ENCODE measurements around the gene TAGLN3.
A peak's percentile ranks its signal among the peaks of the same experiment; 100 is the strongest.

Gene TAGLN3

DNA sequence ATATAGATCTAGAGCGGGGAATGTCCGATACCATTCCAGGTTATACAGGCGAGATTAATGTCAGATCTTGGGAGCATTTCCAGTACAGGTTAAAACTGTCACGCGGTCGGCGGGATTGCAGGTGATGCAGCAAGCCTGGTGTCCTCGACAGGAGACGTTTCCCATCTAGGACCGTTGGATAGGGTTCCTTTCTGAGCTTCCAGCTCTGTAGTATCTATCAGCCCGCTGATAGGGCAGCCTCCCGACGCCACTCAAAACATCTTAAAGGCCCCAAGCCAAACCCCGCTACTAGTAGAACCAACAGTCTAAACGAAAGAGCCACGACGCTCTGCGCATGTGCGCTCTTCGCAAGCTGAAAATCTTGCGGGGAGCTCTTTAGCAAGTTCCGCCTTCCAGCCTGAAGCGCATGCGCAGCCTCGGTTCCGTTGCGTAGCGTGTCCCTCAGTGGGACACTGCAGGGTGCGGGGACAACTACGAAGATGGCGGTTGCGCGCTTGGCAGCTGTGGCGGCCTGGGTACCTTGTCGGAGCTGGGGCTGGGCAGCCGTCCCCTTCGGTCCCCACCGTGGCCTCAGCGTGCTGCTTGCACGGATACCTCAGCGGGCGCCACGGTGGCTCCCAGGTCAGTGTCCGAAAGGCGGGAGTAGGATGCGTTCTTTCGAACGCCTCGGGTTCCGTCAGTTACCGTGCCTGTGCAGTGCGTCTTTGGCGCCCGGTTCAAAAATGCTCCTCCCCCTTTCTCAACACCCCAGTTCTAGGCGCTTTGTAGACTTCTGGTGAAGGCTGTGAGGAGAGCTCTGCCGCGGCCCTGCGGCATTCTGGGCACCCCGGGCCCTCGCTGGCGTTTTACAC is 19.9 kb upstream of the TAGLN3 start, which contains the start of gene ABHD10:
Gene ABHD10 (plus strand): TSS at position 444 of the 851 bp plus-strand sequence. CDS start 36 bp downstream, at position 480.
- peak; percentile 98 for DNase-seq

- DNase-seq = peak; percentile 27
These were observed 19.2 kb upstream of the TAGLN3 start for GRCh38 chr3:111979434-111980038.

GRCh38 chr3:111980716-111981456 is 17.8 kb upstream of the TAGLN3 start:
- peak; percentile 59 for DNase-seq

DNA sequence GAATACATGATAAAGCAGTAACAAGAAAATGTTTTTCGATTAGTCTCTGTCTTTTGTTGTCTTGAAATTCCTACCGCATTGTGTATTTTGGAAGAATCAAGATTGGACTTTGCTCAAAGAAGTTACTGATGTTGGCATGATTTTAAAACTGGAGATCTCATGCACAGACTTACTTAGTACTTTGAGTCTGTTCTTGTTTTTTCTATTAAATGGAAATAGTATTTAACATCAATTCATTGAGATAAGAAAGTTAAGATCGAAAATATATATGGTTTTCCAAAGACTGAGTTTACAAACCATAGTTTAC is 17.3 kb upstream of the TAGLN3 start:
- no peak for DNase-seq

DNA sequence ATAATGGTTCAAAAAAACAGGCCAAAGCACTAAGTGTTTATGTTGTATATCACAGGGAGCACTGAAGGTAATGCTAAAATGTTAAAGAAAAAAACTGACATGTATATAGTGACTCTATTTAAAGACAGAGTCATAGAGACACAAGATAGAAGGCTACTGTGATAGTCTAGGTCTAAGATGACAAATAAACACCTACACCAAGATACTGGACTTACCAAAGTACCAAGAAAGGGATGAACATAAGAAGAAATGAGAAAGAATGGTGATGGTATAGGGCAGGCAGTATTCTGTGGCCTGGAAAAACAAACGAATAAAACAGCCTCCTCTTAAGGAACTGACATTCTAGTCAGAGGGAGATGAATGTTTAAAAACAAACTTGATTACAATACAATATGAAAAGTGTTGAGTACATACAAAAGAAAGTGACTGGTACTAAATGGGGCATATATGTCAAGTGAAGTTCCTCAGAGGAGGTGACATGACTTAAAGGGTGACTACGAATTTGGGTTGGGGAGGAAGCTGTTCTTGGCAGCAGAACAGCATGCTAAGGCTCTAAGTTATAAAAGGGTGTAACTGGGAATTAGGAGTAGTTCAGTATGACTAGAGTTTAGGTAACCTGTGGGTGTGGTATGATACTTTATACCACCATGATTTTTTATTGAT is 14.0 kb upstream of the TAGLN3 start:
- no peak for DNase-seq

GRCh38 chr3:111986800-111987199 is 11.9 kb upstream of the TAGLN3 start:
- no peak for DNase-seq

- no peak for DNase-seq
These were observed 9.6 kb upstream of the TAGLN3 start for GRCh38 chr3:111989061-111989678.

GRCh38 chr3:111993038-111993437 is 5.7 kb upstream of the TAGLN3 start:
- no peak for DNase-seq

DNA sequence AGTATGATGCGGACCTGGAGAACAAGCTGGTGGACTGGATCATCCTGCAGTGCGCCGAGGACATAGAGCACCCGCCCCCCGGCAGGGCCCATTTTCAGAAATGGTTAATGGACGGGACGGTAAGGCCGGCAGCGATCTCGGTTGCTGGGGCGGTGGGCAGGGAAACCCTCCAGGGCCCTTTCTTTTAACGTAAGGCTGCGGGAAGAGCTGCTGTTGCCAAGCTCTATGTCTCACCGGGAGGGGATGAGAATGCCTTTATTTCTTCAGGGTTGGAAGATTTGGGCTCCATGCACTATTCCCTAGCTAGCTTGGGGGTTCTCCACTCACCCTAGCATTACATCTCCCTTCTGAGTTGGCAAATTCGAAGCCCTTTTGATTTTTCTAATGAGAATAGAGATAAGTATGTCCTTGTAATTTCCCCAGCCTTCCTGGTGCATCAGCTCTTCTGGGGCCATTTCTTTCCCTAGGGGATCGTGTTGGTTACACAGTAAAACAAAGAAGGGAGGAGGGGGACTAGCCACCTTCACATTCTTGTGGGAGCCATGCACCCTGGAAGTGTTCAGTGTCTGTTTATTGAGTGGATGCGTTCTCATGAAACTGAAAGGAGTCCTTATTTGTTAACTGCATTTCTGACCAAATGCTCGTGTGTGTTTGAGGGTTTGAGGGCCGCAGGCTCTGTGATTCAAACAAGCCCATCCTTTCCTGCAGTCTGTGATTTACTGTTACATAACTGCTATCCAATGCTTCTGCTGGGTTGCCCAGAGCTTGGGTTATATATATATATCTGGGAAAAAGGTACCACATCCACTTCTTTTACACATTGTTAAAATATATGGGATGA is 982 bp downstream of the TAGLN3 start:
- DNase-seq = no peak

GRCh38 chr3:112000367-112000771 is 1.6 kb downstream of the TAGLN3 start:
- DNase-seq = no peak

DNA sequence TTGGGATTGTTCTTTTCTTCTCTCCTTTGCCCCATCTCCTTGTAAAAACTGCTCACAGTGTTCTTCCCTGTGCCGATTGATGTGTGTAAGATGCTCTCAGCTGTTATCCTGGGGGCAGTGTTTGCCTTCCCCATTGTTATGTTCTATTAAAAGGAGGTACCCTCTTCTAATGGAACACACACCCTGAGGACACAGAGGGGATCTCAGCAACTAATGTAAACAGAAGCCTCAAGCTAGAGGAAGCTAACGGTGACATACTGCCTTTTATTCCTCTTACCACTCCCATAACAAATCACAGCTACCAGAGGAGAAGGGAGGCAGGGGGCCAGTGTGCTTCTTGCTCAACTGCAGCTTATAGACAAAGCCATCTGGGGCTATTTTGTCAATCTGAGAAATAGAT is 2.2 kb downstream of the TAGLN3 start:
- DNase-seq = no peak

- no peak for DNase-seq
These were observed 2.8 kb downstream of the TAGLN3 start for GRCh38 chr3:112001526-112001925.

GRCh38 chr3:112002096-112002971 is 3.6 kb downstream of the TAGLN3 start:
- peak; percentile 68 for DNase-seq

- DNase-seq = no peak
These were observed 4.8 kb downstream of the TAGLN3 start for GRCh38 chr3:112003321-112004080.

- DNase-seq = no peak
These were observed 5.5 kb downstream of the TAGLN3 start for GRCh38 chr3:112004187-112004586.

DNA sequence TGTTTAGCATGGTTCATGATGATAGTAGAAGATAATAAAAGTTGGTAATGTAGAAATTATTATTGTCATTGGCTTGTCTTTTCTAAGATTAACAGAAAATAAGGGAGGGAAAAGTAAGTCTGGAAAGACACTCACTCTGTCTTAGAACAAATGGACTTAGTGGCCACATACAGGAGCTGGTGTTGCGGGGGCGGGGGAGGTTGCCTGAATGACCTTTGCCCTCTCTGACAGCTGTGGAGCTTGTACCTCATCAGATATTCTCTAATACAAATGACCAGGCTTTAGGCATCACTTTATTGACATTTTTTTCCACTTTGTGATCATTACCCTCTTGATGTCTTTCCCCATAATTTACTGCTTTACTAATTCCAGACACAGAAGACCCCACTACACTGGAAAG is 5.9 kb downstream of the TAGLN3 start:
- DNase-seq = no peak

DNA sequence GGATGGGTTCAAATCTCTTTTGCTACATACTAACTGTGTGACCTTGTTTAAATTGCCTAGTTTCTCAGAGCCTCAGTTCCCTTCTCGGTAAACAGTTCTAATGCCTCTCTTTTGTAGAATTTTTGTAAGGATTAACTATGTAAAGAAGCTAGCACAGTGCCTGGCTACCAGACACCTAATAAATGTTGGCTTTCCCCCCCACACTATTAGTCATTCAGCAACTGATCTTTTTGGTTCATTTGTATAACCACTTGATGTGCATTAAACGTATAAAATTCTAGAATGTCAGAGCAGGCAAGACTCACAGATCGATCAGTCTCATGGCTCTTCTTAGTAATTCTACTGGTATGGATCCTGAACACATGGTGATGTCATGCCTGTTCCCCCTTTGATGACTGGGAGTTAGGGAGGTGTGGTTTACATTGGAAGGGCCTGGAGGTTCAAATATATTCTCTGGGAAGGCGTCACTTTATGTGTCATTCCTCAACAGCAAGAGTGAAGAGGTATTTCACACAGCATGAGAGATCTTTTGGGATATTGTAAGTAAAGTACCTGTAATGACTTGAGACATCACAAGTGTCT is 6.5 kb downstream of the TAGLN3 start:
- DNase-seq = no peak

- no peak for DNase-seq
These were observed 8.9 kb downstream of the TAGLN3 start for GRCh38 chr3:112007633-112008032.

DNA sequence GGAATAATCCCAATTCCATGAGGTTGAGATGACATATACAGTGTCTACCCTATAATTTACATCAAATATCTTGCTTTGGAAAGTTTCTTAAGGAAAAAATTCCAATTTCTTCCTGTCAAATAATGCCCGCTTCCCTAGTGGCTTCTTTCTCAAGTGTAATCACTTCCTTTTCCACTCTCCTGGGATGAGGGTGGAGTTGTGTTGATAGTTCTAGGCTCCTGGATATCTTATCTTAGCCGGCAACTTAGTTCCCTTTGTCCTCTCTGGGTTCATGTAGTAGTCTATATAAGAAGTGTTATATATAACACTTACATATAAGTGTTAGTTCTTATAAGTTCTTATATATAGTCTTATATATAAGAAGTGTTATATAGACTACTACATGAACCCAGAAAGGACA is 10.9 kb downstream of the TAGLN3 start:
- no peak for DNase-seq

- no peak for DNase-seq
These were observed 11.9 kb downstream of the TAGLN3 start for GRCh38 chr3:112010636-112011035.
